HG02885 (cell line): ENCODE results near the gene BNC2.

Source experiments
- ATAC-seq: cut with Tn5 transposase; IDR thresholded peaks from one replicate; pipeline ENCODE4 v1.9.1; 2021; ENCODE audit warnings: mild to moderate bottlenecking; ENCODE audit not compliant: unreplicated experiment, poor library complexity

BNC2 gene

GRCh38 chr9:16412740-16413139 is 457.7 kb downstream of the BNC2 start:
- no peak for ATAC-seq

GRCh38 chr9:16411311-16411710 is 459.2 kb downstream of the BNC2 start:
- ATAC-seq, result no peak

GRCh38 chr9:16410601-16411280 is 459.7 kb downstream of the BNC2 start:
- ATAC-seq, result no peak

- no peak for ATAC-seq
These were observed 462.9 kb downstream of the BNC2 start for GRCh38 chr9:16407617-16408016.

- ATAC-seq, result no peak
These were observed 463.8 kb downstream of the BNC2 start for GRCh38 chr9:16406526-16407225.

GRCh38 chr9:16405421-16405820 is 465.0 kb downstream of the BNC2 start:
- ATAC-seq, result no peak

GRCh38 chr9:16401701-16402100 is 468.8 kb downstream of the BNC2 start:
- ATAC-seq, result no peak

GRCh38 chr9:16398691-16399090 is 471.8 kb downstream of the BNC2 start:
- no peak for ATAC-seq

- no peak for ATAC-seq
These were observed 474.1 kb downstream of the BNC2 start for GRCh38 chr9:16396389-16396788.

GRCh38 chr9:16391369-16391768 is 479.1 kb downstream of the BNC2 start:
- no peak for ATAC-seq

- no peak for ATAC-seq
These were observed 483.1 kb downstream of the BNC2 start for GRCh38 chr9:16387382-16387781.

GRCh38 chr9:16386827-16387077 is 483.7 kb downstream of the BNC2 start:
- no peak for ATAC-seq

GRCh38 chr9:16386007-16386826 is 484.3 kb downstream of the BNC2 start:
- ATAC-seq, result no peak

GRCh38 chr9:16385590-16385989 is 484.9 kb downstream of the BNC2 start:
- no peak for ATAC-seq

GRCh38 chr9:16384993-16385392 is 485.5 kb downstream of the BNC2 start:
- ATAC-seq, result no peak

- no peak for ATAC-seq
These were observed 493.2 kb downstream of the BNC2 start for GRCh38 chr9:16377311-16377710.

GRCh38 chr9:16371306-16371705 is 499.2 kb downstream of the BNC2 start:
- no peak for ATAC-seq

- ATAC-seq, result no peak
These were observed 499.8 kb downstream of the BNC2 start for GRCh38 chr9:16370647-16371046.

GRCh38 chr9:16369427-16369826 is 501.0 kb downstream of the BNC2 start:
- ATAC-seq, result no peak

GRCh38 chr9:16368237-16369087 is 502.0 kb downstream of the BNC2 start:
- no peak for ATAC-seq
